Fibroblast of the conjunctiva (primary cell): ENCODE measurements around the gene PHACTR3.
"Not testable (repeated sequence)": the region's sequence is repeated elsewhere in the genome, so short reads cannot be mapped to it uniquely, and the experiment has no call there.

Experiments
- DNase-seq: peaks from one replicate; pipeline ENCODE4 v3.0.0-alpha.2; 2010; ENCODE audit warnings: low read depth

Gene PHACTR3

DNA sequence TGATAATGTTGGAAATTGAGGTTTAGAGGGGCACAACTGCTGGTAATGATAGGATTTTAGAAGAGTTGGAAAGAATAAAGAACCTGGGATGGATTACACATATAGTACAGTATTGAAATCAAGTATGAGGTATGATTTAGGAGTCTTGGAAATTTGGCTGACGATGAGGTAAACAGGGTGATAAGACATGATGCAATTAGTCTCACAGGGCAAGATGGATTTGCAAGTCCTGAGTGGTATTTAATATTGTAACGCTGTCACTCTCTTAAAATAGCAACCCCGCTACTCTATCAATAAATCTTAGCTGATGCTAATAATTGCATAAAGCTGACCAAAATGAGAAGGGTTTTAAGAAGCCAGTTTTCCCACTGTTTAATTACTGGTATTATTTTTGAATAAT lies 258.7 kb downstream of the PHACTR3 start:
- no peak for DNase-seq

DNA sequence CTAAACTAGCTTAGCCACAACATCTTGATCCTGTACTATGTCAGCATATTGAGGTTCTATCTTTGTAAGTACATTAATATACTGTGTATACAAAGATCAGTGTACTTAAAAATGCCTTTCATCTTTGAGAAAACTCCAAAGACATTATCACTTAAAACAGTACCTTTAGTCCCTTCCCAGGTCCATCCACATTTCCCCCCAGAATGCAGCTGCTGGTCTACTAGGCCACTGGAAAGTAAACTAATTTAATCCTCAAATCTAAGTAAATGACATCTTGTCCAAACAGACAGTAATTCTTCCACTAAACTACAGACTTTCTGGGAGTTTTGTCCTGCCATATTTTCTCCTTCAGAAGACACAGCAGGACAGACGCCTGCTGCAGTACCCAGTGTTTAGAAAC lies 260.4 kb downstream of the PHACTR3 start:
- DNase-seq = no peak

GRCh38 chr20:59866338-59866737 lies 262.0 kb downstream of the PHACTR3 start:
- DNase-seq = no peak

DNA sequence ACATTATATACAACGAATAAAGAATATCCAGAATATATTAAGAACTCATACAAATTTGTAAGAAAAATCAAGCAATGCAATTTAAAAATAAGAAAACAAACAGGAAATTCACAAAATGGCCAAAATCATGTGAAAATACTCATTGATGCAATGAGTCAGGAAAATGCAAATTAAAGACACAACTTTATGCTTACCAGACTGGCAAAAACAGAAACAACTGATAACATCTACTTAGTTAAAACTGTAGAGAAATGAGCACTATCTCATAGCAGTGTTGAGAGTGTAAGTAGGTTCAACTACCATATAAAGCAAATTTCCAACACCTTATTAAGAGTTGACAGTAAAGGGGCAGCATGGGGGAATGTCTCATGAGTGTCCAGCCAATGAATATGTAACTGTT lies 266.8 kb downstream of the PHACTR3 start:
- no peak for DNase-seq

DNA sequence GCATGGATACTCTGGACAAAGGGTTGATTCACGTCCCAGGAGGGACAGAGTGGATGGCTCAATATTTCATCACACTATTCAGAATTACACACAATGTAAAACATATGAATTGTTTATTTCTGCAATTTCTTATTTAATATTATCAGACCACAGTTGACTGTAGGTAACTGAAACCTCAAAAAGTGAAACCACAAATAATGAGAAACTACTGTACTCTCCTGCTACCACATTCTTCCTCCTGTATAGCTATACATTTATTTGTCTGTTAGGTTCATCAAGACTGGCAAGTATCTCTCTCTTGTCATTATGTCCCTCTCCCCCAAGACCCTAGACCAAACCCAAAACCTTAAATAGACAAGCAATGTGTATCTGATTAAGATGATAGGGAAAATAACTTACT lies 269.1 kb downstream of the PHACTR3 start:
- DNase-seq = no peak

DNA sequence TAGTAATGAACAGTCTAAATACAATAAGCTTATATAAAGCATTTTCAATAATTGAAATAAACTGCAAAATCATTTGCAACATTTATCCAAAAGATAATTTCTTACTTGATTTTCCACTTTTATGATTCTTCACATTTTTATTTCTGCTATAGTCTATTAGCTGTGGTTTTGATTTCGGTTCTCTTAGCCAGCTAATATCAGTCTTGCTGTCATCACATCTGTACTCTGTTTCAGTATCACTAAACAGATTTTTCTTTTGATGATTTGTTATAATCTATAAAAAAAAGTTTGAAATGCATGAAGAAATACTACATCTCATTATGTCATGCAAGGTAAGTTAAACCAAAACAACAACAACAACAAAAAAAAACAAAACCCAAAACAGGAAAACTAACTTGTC lies 275.9 kb downstream of the PHACTR3 start:
- DNase-seq = no peak

DNA sequence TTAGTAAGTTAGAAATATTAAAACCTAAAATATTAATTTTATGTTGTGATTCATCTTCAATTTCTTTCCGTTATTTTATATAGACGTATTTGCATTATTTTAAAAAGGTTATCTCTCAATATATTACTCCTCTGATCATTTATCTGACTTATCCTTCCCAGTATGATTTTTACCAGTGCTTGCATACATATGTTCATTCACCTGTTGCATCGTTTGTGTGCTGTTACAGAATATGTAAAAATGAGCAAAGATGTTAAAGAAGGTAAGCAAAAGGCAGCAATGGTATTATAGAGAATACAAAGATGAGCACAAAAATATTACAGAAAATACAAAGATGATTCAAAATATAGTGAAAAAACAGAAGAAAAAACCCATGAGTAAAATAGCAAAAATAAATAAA lies 280.2 kb downstream of the PHACTR3 start:
- DNase-seq = no peak

GRCh38 chr20:59888050-59888449 lies 283.7 kb downstream of the PHACTR3 start:
- no peak for DNase-seq

DNA sequence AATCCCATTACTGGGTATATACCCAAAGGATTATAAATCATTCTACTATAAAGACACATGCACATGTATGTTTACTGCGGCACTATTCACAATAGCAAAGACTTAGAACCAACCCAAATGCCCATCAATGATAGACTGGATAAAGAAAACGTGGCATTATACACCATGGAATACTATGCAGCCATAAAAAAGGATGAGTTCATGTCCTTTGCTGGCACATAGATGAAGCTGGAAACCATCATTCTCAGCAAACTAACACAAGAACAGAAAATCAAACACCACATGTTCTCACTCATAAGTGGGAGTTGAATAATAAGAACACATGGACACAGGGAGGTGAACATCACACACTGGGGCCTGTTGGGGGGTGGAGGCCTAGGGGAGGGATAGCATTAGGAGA lies 285.7 kb downstream of the PHACTR3 start:
- DNase-seq = not testable (repeated sequence)

- no peak for DNase-seq
Measured at GRCh38 chr20:59891581-59891980, 287.2 kb downstream of the PHACTR3 start.

GRCh38 chr20:59895908-59896307 lies 291.6 kb downstream of the PHACTR3 start:
- DNase-seq = no peak
